Parathyroid adenoma (tissue), 2 donors: ENCODE data around the gene GLOD5.

Source experiments
- H2AFZ ChIP-seq: fragments of 300-600 bp; sonication (generic); one replicate; pipeline ENCODE4 v1.7.0; 2017; ENCODE audit warnings: antibody characterized with exemption, mild to moderate bottlenecking
- H3K27ac ChIP-seq: fragments of 300-600 bp; sonication (generic); one replicate; pipeline ENCODE4 v1.7.0; 2017
- H3K27me3 ChIP-seq: fragments of 300-600 bp; sonication (generic); one replicate; pipeline ENCODE4 v1.7.0; 2017; ENCODE audit warnings: low read length; ENCODE audit not compliant: control insufficient read depth, insufficient read depth
- H3K36me3 ChIP-seq: fragments of 300-600 bp; sonication (generic); one replicate; pipeline ENCODE4 v1.7.0; 2017; ENCODE audit warnings: low read length; ENCODE audit not compliant: control insufficient read depth, insufficient read depth
- H3K4me1 ChIP-seq: fragments of 300-600 bp; sonication (generic); one replicate; pipeline ENCODE4 v1.7.0; 2017; ENCODE audit warnings: control low read depth
- H3K4me2 ChIP-seq: fragments of 300-600 bp; sonication (generic); one replicate; pipeline ENCODE4 v1.7.0; 2017; ENCODE audit warnings: low read length
- H3K4me3 ChIP-seq: fragments of 300-600 bp; sonication (generic); one replicate; pipeline ENCODE4 v1.7.0; 2017; ENCODE audit warnings: low read depth, low read length
- H3K79me2 ChIP-seq: fragments of 300-600 bp; sonication (generic); one replicate; pipeline ENCODE4 v1.7.0; 2017; ENCODE audit warnings: control low read depth
- H3K9ac ChIP-seq: fragments of 300-600 bp; sonication (generic); one replicate; pipeline ENCODE4 v1.7.0; 2017; ENCODE audit warnings: mild to moderate bottlenecking
- H3K9me3 ChIP-seq: fragments of 300-600 bp; sonication (generic); one replicate; pipeline ENCODE4 v1.7.0; 2017; ENCODE audit warnings: low read length; ENCODE audit not compliant: control insufficient read depth
- TF ChIP-seq, protein P1 (sequence below): fragments of 300-600 bp; sonication (generic); IDR thresholded peaks from one replicate; pipeline ENCODE4 v1.7.0; 2017; ENCODE audit warnings: antibody characterized with exemption, mild to moderate bottlenecking
- donor health status: primary hyperparathyroidism.

The GLOD5 gene

DNA sequence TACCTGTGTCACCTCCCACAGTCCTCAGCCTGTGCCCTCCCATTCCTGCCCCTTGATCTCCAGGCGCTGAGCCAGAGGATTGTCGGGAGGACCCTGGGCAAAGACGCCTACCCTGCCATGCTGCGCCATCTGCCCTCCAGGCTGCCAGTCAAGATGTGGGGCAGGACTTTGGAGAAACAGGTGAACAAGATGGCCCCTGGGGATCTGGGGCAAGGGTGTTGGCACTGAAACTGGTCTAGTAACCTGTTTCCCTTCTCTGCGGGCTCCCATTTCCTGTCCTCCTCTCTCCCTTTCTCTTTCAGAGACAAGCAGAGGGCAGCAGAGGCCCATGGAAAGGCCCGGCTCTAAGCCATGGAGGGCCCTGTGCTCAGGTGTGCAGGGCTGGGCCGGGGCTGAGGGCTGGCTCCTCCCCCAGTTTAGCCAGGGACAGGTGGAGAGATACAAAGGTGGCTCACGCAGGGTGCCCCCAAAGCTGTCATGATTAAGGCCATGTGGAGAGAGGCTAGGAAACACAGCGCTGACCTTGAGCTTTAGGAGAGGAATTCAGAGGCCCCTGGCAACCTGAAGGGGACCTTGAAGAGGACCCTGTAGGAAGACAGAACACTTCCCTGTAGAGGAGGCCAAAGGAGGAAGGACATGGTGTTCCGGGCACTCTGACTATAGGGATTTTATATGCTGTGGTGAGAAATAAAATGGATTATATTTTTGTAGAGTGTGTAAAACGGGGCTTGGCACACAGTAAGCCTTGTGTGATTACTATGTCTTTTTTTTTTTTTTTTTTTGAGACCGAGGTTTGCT is at the start of gene GLOD5:
Gene GLOD5, plus strand, starts transcription at position 74 of the 798 bp plus-strand sequence. Its CDS starts 44 bp downstream, at position 118.
- peak within 1 kb of the TSS; percentile 75 for H3K27ac ChIP-seq
- TF ChIP-seq, protein P1, sequence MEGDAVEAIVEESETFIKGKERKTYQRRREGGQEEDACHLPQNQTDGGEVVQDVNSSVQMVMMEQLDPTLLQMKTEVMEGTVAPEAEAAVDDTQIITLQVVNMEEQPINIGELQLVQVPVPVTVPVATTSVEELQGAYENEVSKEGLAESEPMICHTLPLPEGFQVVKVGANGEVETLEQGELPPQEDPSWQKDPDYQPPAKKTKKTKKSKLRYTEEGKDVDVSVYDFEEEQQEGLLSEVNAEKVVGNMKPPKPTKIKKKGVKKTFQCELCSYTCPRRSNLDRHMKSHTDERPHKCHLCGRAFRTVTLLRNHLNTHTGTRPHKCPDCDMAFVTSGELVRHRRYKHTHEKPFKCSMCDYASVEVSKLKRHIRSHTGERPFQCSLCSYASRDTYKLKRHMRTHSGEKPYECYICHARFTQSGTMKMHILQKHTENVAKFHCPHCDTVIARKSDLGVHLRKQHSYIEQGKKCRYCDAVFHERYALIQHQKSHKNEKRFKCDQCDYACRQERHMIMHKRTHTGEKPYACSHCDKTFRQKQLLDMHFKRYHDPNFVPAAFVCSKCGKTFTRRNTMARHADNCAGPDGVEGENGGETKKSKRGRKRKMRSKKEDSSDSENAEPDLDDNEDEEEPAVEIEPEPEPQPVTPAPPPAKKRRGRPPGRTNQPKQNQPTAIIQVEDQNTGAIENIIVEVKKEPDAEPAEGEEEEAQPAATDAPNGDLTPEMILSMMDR: peak; percentile 36
- no peaks in the 10 kb centered on the region for H3K79me2 ChIP-seq
- no peak within 1 kb of the TSS for H3K9ac ChIP-seq
- H3K9me3 ChIP-seq: no peaks in the 10 kb centered on the region
- H3K4me2 ChIP-seq: no peak within 1 kb of the TSS
- no peaks in the 10 kb centered on the region for H3K27me3 ChIP-seq
- H3K4me1 ChIP-seq: no peaks in the 10 kb centered on the region
- no peaks in the 10 kb centered on the region for H3K36me3 ChIP-seq
- no peak within 1 kb of the TSS for H3K4me3 ChIP-seq
- peak within 1 kb of the TSS; percentile 89 for H2AFZ ChIP-seq

DNA sequence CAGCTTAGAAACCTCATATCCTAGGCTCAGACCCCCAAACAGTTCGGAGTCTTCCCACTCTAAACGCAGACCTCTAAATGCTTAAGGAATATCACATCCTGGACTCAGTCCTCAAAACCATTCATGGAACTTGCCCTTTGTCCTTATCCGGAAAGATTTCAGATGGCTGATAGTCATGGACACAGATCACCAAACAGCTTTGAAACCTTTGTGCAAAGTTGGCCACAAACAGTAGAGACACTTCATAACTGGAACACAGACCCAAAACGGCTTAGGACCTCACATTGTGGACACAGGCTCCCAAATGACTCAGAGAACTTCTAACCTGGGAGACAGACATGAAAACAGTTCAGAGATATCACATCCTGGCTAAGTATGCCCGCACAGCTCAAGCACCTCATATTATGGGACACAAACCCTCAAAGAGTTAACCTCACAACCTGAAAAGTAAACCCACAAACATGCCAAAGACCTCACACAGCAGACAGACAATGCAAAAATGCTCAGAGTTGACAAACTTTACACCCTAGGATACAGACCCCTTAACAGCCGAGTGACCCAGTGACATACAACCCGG is 49.5 kb upstream of the GLOD5 start:
- Histone ChIP-seq H3K4me2 (no peak overlapping the region), H3K4me3 (no peak overlapping the region), H3K9ac (no peak overlapping the region), H3K79me2 (no peaks in the 10 kb centered on the region), H3K4me1 (no peaks in the 10 kb centered on the region), H3K36me3 (no peaks in the 10 kb centered on the region), H3K27ac (no peak overlapping the region), H3K9me3 (no peaks in the 10 kb centered on the region), H2AFZ (no peak overlapping the region), H3K27me3 (no peaks in the 10 kb centered on the region)
- TF ChIP-seq, protein P1: no peak

DNA sequence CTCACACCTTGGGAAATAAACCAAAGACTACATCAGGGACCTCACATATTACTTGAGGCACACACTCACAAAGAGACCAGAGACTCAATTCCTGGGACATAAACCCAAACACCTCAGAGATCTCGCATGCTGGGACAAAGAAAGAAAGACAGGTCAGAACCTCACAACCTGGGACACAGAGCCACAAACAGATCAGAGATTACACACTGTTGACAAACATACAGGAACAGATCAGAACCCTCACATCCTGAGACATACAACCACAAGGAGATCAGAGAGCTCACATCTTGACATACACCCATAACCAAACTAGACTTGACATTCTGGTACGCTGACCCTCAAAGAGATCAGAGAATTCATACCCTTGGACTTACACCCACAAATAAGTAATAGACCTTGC is 47.7 kb upstream of the GLOD5 start:
- Histone ChIP-seq H3K36me3 (no peaks in the 10 kb centered on the region), H2AFZ (no peak overlapping the region), H3K4me3 (no peak overlapping the region), H3K9ac (no peak overlapping the region), H3K4me2 (no peak overlapping the region), H3K27ac (no peak overlapping the region), H3K4me1 (no peaks in the 10 kb centered on the region), H3K27me3 (no peaks in the 10 kb centered on the region), H3K9me3 (no peaks in the 10 kb centered on the region), H3K79me2 (no peaks in the 10 kb centered on the region)
- TF ChIP-seq, protein P1: no peak

DNA sequence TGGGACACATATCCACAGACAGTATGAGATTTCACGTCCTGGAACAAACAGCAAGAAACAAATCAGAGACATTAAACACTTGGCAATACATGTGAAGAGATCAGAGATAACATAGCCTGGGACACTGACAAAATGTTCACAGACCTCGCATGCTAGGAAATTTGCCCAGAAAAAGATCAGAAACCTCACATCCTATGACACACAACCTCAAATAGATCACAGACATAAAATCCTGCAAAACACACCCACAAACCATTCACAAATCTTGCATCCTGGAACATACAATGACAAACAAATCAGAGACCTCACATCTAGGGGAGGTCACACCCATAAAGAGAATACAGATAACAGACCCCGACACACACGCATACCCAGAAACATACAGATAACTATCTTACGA is 47.0 kb upstream of the GLOD5 start:
- H3K4me1 ChIP-seq: no peaks in the 10 kb centered on the region
- no peaks in the 10 kb centered on the region for H3K79me2 ChIP-seq
- H2AFZ ChIP-seq: no peak overlapping the region
- H3K4me2 ChIP-seq: no peak overlapping the region
- H3K9ac ChIP-seq: no peak overlapping the region
- H3K9me3 ChIP-seq: no peaks in the 10 kb centered on the region
- no peak overlapping the region for H3K27ac ChIP-seq
- TF ChIP-seq, protein P1: no peak
- H3K36me3 ChIP-seq: no peaks in the 10 kb centered on the region
- no peaks in the 10 kb centered on the region for H3K27me3 ChIP-seq
- H3K4me3 ChIP-seq: no peak overlapping the region
